ENCODE measurements around the gene CSF1. TPM values are rescaled to one million over a fixed set of nuclear protein-coding genes. Genes with fewer than 3 reads are reported as not detected.

The CSF1 gene
- total and polyA plus RNA-seq, 2 of the 13 experiments (the other 11 are each of a cell fraction or from before 2014, with no cell fraction given), result 4.6 to 13.3 TPM

- TF ChIP-seq ZBTB44 (CRISPR knock-in tag; IDR thresholded peaks at IDR 0.05) (no peak), ARID4A (CRISPR knock-in tag; IDR thresholded peaks at IDR 0.05; ENCODE audit: borderline replicate concordance) (no peak; the same call in 1 of the 2 replicates), GMEB1 (CRISPR knock-in tag; IDR thresholded peaks at IDR 0.05; ENCODE audit: borderline replicate concordance) (0 out of 2 replicates have a peak, but pooled peaks have one; percentile 25), ZFP37 (CRISPR knock-in tag; IDR thresholded peaks at IDR 0.05; ENCODE audit: borderline replicate concordance) (0 out of 2 replicates have a peak, but pooled peaks have one; percentile 56), MAZ (IDR thresholded peaks at IDR 0.05; ENCODE audit: borderline replicate concordance, low read depth, low read length) (peak; percentile 38; the same call in 1 of the 2 replicates), MAZ (CRISPR knock-in tag; IDR thresholded peaks at IDR 0.05; ENCODE audit: low read depth) (peak; percentile 67), SKIL (CRISPR knock-in tag; IDR thresholded peaks at IDR 0.05; ENCODE audit: borderline replicate concordance) (peak; percentile 92), POGK (CRISPR knock-in tag; conservative IDR thresholded peaks at IDR 0.05) (peak; percentile 64; the same call in 1 of the 2 replicates), FOXP1 (IDR thresholded peaks at IDR 0.05) (no peak), FOXP1 (CRISPR knock-in tag; IDR thresholded peaks at IDR 0.05) (peak; percentile 83)
- TF ChIP-seq, protein P1, sequence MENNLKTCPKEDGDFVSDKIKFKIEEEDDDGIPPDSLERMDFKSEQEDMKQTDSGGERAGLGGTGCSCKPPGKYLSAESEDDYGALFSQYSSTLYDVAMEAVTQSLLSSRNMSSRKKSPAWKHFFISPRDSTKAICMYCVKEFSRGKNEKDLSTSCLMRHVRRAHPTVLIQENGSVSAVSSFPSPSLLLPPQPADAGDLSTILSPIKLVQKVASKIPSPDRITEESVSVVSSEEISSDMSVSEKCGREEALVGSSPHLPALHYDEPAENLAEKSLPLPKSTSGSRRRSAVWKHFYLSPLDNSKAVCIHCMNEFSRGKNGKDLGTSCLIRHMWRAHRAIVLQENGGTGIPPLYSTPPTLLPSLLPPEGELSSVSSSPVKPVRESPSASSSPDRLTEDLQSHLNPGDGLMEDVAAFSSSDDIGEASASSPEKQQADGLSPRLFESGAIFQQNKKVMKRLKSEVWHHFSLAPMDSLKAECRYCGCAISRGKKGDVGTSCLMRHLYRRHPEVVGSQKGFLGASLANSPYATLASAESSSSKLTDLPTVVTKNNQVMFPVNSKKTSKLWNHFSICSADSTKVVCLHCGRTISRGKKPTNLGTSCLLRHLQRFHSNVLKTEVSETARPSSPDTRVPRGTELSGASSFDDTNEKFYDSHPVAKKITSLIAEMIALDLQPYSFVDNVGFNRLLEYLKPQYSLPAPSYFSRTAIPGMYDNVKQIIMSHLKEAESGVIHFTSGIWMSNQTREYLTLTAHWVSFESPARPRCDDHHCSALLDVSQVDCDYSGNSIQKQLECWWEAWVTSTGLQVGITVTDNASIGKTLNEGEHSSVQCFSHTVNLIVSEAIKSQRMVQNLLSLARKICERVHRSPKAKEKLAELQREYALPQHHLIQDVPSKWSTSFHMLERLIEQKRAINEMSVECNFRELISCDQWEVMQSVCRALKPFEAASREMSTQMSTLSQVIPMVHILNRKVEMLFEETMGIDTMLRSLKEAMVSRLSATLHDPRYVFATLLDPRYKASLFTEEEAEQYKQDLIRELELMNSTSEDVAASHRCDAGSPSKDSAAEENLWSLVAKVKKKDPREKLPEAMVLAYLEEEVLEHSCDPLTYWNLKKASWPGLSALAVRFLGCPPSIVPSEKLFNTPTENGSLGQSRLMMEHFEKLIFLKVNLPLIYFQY (CRISPR knock-in tag; IDR thresholded peaks at IDR 0.05; ENCODE audit: borderline replicate concordance), result peak; percentile 60; the same call in 1 of the 2 replicates
These were observed 14.7 kb upstream of the CSF1 start (continued) for GRCh38 chr1:109895720-109896504.

Data from HepG2 (cell line).